Thyroid gland (tissue), 4 donors: ENCODE results near the gene ODC1. TPM values are rescaled to one million over a fixed set of nuclear protein-coding genes. Genes with fewer than 3 reads are reported as not detected.

Experiments
- DNase-seq, 2 donors: peaks; one replicate each; pipeline ENCODE4 v3.0.0-alpha.2; 2019
- H3K27ac ChIP-seq, 3 donors: fragments of 200-600 bp; sonication (generic); 1 replicate in 2 of 3; 2 replicates in 1 of 3; pipeline ENCODE4 v1.5.1; 2016 to 2019; ENCODE audit warnings: mild to moderate bottlenecking in 1 of 3, moderate library complexity in 1 of 3
- H3K27me3 ChIP-seq: fragments of 200-600 bp; sonication (generic); one replicate; pipeline ENCODE4 v1.5.1; 2019
- H3K36me3 ChIP-seq, 2 donors: fragments of 200-600 bp; sonication (generic); one replicate each; pipeline ENCODE4 v1.5.1; 2016 to 2019
- H3K4me1 ChIP-seq, 2 donors: fragments of 200-600 bp; sonication (generic); one replicate each; pipeline ENCODE4 v1.5.1; 2017 to 2019
- H3K4me3 ChIP-seq, 3 donors: fragments of 200-600 bp; sonication (generic); replicated peaks in 1 of 3; 1 replicate in 2 of 3; 2 replicates in 1 of 3; pipeline ENCODE4 v1.5.1; 2016; ENCODE audit warnings: mild to moderate bottlenecking in 1 of 3
- H3K9me3 ChIP-seq: fragments of 200-600 bp; sonication (generic); one replicate; pipeline ENCODE4 v1.5.1; 2017
- CTCF ChIP-seq, 6 experiments: fragments of 200-600 bp in 3 of 6; fragments of 450-650 bp in 3 of 6; sonication (generic) in 3 of 6; IDR thresholded peaks; one replicate each; pipeline ENCODE4 v1.5.1; 2016 to 2019; ENCODE audit warnings: antibody characterized with exemption in 6 of 6, mild to moderate bottlenecking in 2 of 6, inconsistent platforms in 1 of 6, moderate library complexity in 1 of 6
- POLR2A ChIP-seq, 2 donors: fragments of 450-650 bp; IDR thresholded peaks; one replicate each; pipeline ENCODE4 v1.6.1; 2017; ENCODE audit warnings: antibody characterized with exemption in 2 of 2, mild to moderate bottlenecking in 2 of 2, moderate library complexity in 1 of 2
- WGBS, 2 donors: methylation state at CpG; one replicate each; pipeline ENCODE4 v1.1.5; 2017; 5-methylcytosine and 5-hydroxymethylcytosine counted together
- intact Hi-C: fragments of 100-400 bp; cut with DNase I; formaldehyde crosslinking; loops from one replicate; pipeline ENCODE4 v1.15.1; 2023
- total RNA-seq, 4 donors: library from RNA; depleted of rRNA; stranded (reverse); fragments of >200 nt; gene quantifications; one replicate each; pipeline ENCODE4 v1.2.3, GENCODE V29; 2016

ODC1 gene
- total RNA-seq, result 100 to 1,000 TPM in 1 of 4 donors, 10 to 100 TPM in 3; 72.0 to 126 (median 84.9) TPM

- H3K27ac ChIP-seq, result peak within 1 kb of the TSS; percentile 88 to 94 (median 91)
- no peak for TF ChIP-seq CTCF (IDR thresholded peaks at IDR 0.05)
- TF ChIP-seq POLR2A (IDR thresholded peaks at IDR 0.05), result peak; percentile 76 to 82
- peak; percentile 97 to 98 for DNase-seq
- H3K4me3 ChIP-seq, result peak within 1 kb of the TSS; percentile 44 to 80 (median 57)
- no peaks in the 10 kb centered on the region for H3K27me3 ChIP-seq
- no peaks in the 10 kb centered on the region for H3K9me3 ChIP-seq
- intact Hi-C loops, result no loop called here
- peaks cover 28 to 51% of the 10 kb centered on the region in 2 donors for H3K4me1 ChIP-seq
- WGBS, 2 donors, result 0% methylated on average over 7 of the region's 99 CpGs; no CpG with 5 or more reads in 1 of the 2 donors
- peaks cover 15 to 16% of the 10 kb centered on the region in 2 donors for H3K36me3 ChIP-seq
These were observed at the start of gene ODC1 for GRCh38 chr2:10447895-10448575. Gene ODC1 (minus strand): TSS chr2:10448327. CDS start chr2:10445032, 3,295 bp downstream.

- no peaks in the 10 kb centered on the region for H3K9me3 ChIP-seq
- intact Hi-C loops, result no loop called here
- H3K4me3 ChIP-seq, result no peak overlapping the region
- no peak for DNase-seq
- no peak overlapping the region for H3K27ac ChIP-seq
- peaks cover 4 to 21% of the 10 kb centered on the region in 2 donors for H3K4me1 ChIP-seq
- H3K36me3 ChIP-seq, result no peaks in the 10 kb centered on the region
- WGBS, 2 donors, result 69 to 88% methylated on average over 11 of the region's 24 CpGs
- no peaks in the 10 kb centered on the region for H3K27me3 ChIP-seq
- no peak for TF ChIP-seq POLR2A (IDR thresholded peaks at IDR 0.05)
- TF ChIP-seq CTCF (IDR thresholded peaks at IDR 0.05), result no peak
These were observed 49.7 kb upstream of the ODC1 start for GRCh38 chr2:10497797-10498251.

GRCh38 chr2:10495988-10496313 is 47.8 kb upstream of the ODC1 start:
- DNase-seq, result no peak

GRCh38 chr2:10495311-10495987 is 47.3 kb upstream of the ODC1 start:
- intact Hi-C loops, result no loop called here
- Histone ChIP-seq H3K27me3 (no peaks in the 10 kb centered on the region), H3K9me3 (no peaks in the 10 kb centered on the region), H3K27ac (no peak overlapping the region), H3K36me3 (no peaks in the 10 kb centered on the region), H3K4me3 (no peak overlapping the region), H3K4me1 (peaks cover 4 to 21% of the 10 kb centered on the region in 2 donors)
- no peak for DNase-seq
- WGBS, 2 donors, result 71% methylated on average over 23 to 24 of the region's 24 CpGs
- TF ChIP-seq POLR2A (IDR thresholded peaks at IDR 0.05) (no peak), CTCF (IDR thresholded peaks at IDR 0.05) (no peak)

More at GRCh38 chr2:10495988-10496313, 47.8 kb upstream of the ODC1 start:
- H3K9me3 ChIP-seq, result no peaks in the 10 kb centered on the region
- no peaks in the 10 kb centered on the region for H3K27me3 ChIP-seq
- TF ChIP-seq POLR2A (IDR thresholded peaks at IDR 0.05), result no peak
- TF ChIP-seq CTCF (IDR thresholded peaks at IDR 0.05), result no peak
- no peak overlapping the region for H3K4me3 ChIP-seq
- H3K36me3 ChIP-seq, result no peaks in the 10 kb centered on the region
- H3K4me1 ChIP-seq, result peaks cover 4 to 21% of the 10 kb centered on the region in 2 donors
- intact Hi-C loops, result no loop called here
- no peak overlapping the region for H3K27ac ChIP-seq
- 88 to 90% methylated on average over 7 of the region's 7 CpGs for WGBS, 2 donors
